ENCODE measurements around the gene SBF2. TPM values are rescaled to one million over a fixed set of nuclear protein-coding genes. Genes with fewer than 3 reads are reported as not detected.
"Not testable (repeated sequence)": the region's sequence is repeated elsewhere in the genome, so short reads cannot be mapped to it uniquely, and the experiment has no call there.

SBF2 gene
- total RNA-seq, 3 donors from 2014 or later, result 74.8 to 91.9 (median 88.2) TPM

- Histone ChIP-seq H3K4me1 (no peaks in the 10 kb centered on the region), H3K36me3 (no peaks in the 10 kb centered on the region), H3K9me3 (no peaks in the 10 kb centered on the region), H3K4me3 (no peak overlapping the region), H3K27me3 (no peaks in the 10 kb centered on the region), H3K27ac (no peak overlapping the region)
- no peak for TF ChIP-seq POLR2A (IDR thresholded peaks at IDR 0.05)
- no peak for TF ChIP-seq POLR2AphosphoS5 (IDR thresholded peaks at IDR 0.05)
- no peak for TF ChIP-seq CTCF (IDR thresholded peaks at IDR 0.05)
- DNase-seq (ENCODE audit: low spot score in 2 of 2), result no peak
- intact Hi-C loops (cut with DNase I; ENCODE audit: low total_unique reads), result no loop called here
These were observed 32.2 kb downstream of the SBF2 start for GRCh38 chr11:10261821-10262220.

GRCh38 chr11:10257478-10257877 is 36.5 kb downstream of the SBF2 start:
- no peak overlapping the region for H3K4me3 ChIP-seq
- intact Hi-C loops (cut with DNase I; ENCODE audit: low total_unique reads), result no loop called here
- no peaks in the 10 kb centered on the region for H3K4me1 ChIP-seq
- H3K27ac ChIP-seq, result no peak overlapping the region
- H3K36me3 ChIP-seq, result no peaks in the 10 kb centered on the region
- DNase-seq (ENCODE audit: low spot score in 2 of 2), result no peak
- H3K27me3 ChIP-seq, result no peaks in the 10 kb centered on the region
- TF ChIP-seq POLR2AphosphoS5 (IDR thresholded peaks at IDR 0.05) (no peak), POLR2A (IDR thresholded peaks at IDR 0.05) (no peak), CTCF (IDR thresholded peaks at IDR 0.05) (no peak)
- no peaks in the 10 kb centered on the region for H3K9me3 ChIP-seq

- H3K9me3 ChIP-seq, result no peaks in the 10 kb centered on the region
- no peaks in the 10 kb centered on the region for H3K4me1 ChIP-seq
- H3K36me3 ChIP-seq, result no peaks in the 10 kb centered on the region
- intact Hi-C loops (cut with DNase I; ENCODE audit: low total_unique reads), result no loop called here
- H3K27ac ChIP-seq, result no peak overlapping the region
- no peaks in the 10 kb centered on the region for H3K27me3 ChIP-seq
- H3K4me3 ChIP-seq, result no peak overlapping the region
- DNase-seq (ENCODE audit: low spot score in 2 of 2), result no peak
- TF ChIP-seq CTCF (IDR thresholded peaks at IDR 0.05), result no peak
These were observed 38.5 kb downstream of the SBF2 start for GRCh38 chr11:10255388-10256125.

- DNase-seq (ENCODE audit: low spot score in 2 of 2); H3K4me3 ChIP-seq; H3K9me3 ChIP-seq; H3K27me3 ChIP-seq; intact Hi-C loops (cut with DNase I; ENCODE audit: low total_unique reads); H3K36me3 ChIP-seq; H3K4me1 ChIP-seq; H3K27ac ChIP-seq: not testable (repeated sequence)
These were observed 44.4 kb downstream of the SBF2 start for GRCh38 chr11:10249448-10250131.

DNA sequence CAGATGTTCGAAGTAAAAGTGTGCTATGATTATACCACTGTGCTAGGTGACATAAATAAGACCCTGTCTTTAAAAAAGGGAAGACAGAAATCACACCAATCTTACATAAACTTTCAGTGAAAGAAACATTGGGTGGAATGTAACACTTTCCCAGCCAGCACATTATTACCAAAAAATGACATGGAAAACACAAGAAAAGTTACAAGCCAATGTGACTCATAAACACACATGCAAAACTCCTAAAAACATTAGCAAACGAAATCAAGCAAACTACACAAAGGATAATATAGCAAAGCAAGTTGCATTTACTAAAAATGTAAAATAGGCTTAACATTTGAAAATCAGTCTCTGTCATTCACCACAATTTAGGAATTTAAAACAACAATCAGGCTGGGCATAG is 47.0 kb downstream of the SBF2 start:
- intact Hi-C loops (cut with DNase I; ENCODE audit: low total_unique reads), result no loop called here
- no peak for TF ChIP-seq CTCF (IDR thresholded peaks at IDR 0.05)
- TF ChIP-seq POLR2A (IDR thresholded peaks at IDR 0.05), result no peak
- no peak for TF ChIP-seq POLR2AphosphoS5 (IDR thresholded peaks at IDR 0.05)
- H3K36me3 ChIP-seq, result no peaks in the 10 kb centered on the region
- DNase-seq (ENCODE audit: low spot score in 2 of 2), result no peak
- H3K27me3 ChIP-seq, result no peaks in the 10 kb centered on the region
- H3K27ac ChIP-seq, result no peak overlapping the region
- H3K4me1 ChIP-seq, result no peaks in the 10 kb centered on the region
- peaks cover 0 to 8% of the 10 kb centered on the region in 2 donors for H3K9me3 ChIP-seq
- H3K4me3 ChIP-seq, result no peak overlapping the region
